Ascending aorta (tissue), 2 donors: ENCODE results near the gene GATM. TPM values are rescaled to one million over a fixed set of nuclear protein-coding genes. Genes with fewer than 3 reads are reported as not detected.

Source experiments
- DNase-seq, 2 donors: peaks; one replicate each; pipeline ENCODE4 v3.0.0-alpha.2; 2019; ENCODE audit warnings: low spot score in 2 of 2
- H3K27ac ChIP-seq, 2 donors: fragments of 200-600 bp; sonication (generic); one replicate each; pipeline ENCODE4 v1.5.1; 2016 to 2017; ENCODE audit warnings: mild to moderate bottlenecking in 1 of 2
- H3K27me3 ChIP-seq: fragments of 200-600 bp; sonication (generic); one replicate; pipeline ENCODE4 v1.5.1; 2017
- H3K36me3 ChIP-seq, 2 donors: fragments of 200-600 bp; sonication (generic); one replicate each; pipeline ENCODE4 v1.5.1; 2016
- H3K4me1 ChIP-seq, 2 donors: fragments of 200-600 bp; sonication (generic); one replicate each; pipeline ENCODE4 v1.5.1; 2016 to 2017; ENCODE audit warnings: mild to moderate bottlenecking in 1 of 2
- H3K4me3 ChIP-seq, 2 donors: fragments of 200-600 bp; sonication (generic); one replicate each; pipeline ENCODE4 v1.5.1; 2016 to 2017; ENCODE audit warnings: mild to moderate bottlenecking in 1 of 2
- H3K9me3 ChIP-seq, 2 donors: fragments of 200-600 bp; sonication (generic); one replicate each; pipeline ENCODE4 v1.5.1; 2016
- CTCF ChIP-seq, 3 experiments: fragments of 200-600 bp in 2 of 3; fragments of 450-650 bp in 1 of 3; sonication (generic) in 2 of 3; IDR thresholded peaks; one replicate each; pipeline ENCODE4 v1.5.1; 2016 to 2019; ENCODE audit warnings: antibody characterized with exemption in 3 of 3, mild to moderate bottlenecking in 1 of 3, moderate library complexity in 1 of 3
- intact Hi-C: fragments of 100-400 bp; cut with DNase I; formaldehyde crosslinking; loops from one replicate; pipeline ENCODE4 v1.15.1; 2023
- total RNA-seq: library from RNA; depleted of rRNA; stranded (reverse); fragments of >200 nt; gene quantifications from one replicate; pipeline ENCODE4 v1.1.0, GENCODE V29; 2016

Gene GATM
- total RNA-seq, 1 donor from 2014 or later: 6.1 TPM

GRCh38 chr15:45401665-45402161, 23.4 kb upstream of the GATM start:
- H3K27ac ChIP-seq: peak overlapping the region; percentile 85 to 92
- H3K36me3 ChIP-seq: peaks cover 8 to 10% of the 10 kb centered on the region in 2 donors
- H3K27me3 ChIP-seq: no peaks in the 10 kb centered on the region
- H3K4me3 ChIP-seq: peak overlapping the region; percentile 92 to 94
- intact Hi-C loops: loop anchor here (1.0 to 10.0 kb wide), 6 partner anchors 23 to 1114 kb away; partner anchors contain the start of genes GATM and GOLM2
- no peaks in the 10 kb centered on the region for H3K9me3 ChIP-seq
- no peak for DNase-seq
- H3K4me1 ChIP-seq: peaks cover 3 to 18% of the 10 kb centered on the region in 2 donors
- TF ChIP-seq CTCF (IDR thresholded peaks at IDR 0.05): no peak

GRCh38 chr15:45399381-45400212, 21.3 kb upstream of the GATM start:
- Histone ChIP-seq H3K4me3 (no peak overlapping the region), H3K4me1 (peaks cover 0 to 14% of the 10 kb centered on the region in 2 donors), H3K27me3 (no peaks in the 10 kb centered on the region), H3K9me3 (no peaks in the 10 kb centered on the region), H3K27ac (no peak overlapping the region), H3K36me3 (no peaks in the 10 kb centered on the region)
- peak; percentile 52 to 70 (median 53) for TF ChIP-seq CTCF (IDR thresholded peaks at IDR 0.05)
- no peak for DNase-seq
- intact Hi-C loops: loop anchor here (1.0 to 10.0 kb wide), 5 partner anchors 55 to 1112 kb away; partner anchors contain the start of gene GOLM2

- Histone ChIP-seq H3K27ac (no peak overlapping the region), H3K9me3 (no peaks in the 10 kb centered on the region), H3K4me1 (peaks cover 0 to 2% of the 10 kb centered on the region in 2 donors), H3K27me3 (no peaks in the 10 kb centered on the region), H3K36me3 (no peaks in the 10 kb centered on the region), H3K4me3 (no peak overlapping the region)
- no peak for DNase-seq
- no peak for TF ChIP-seq CTCF (IDR thresholded peaks at IDR 0.05)
- intact Hi-C loops: no loop called here
These were observed 18.8 kb upstream of the GATM start for GRCh38 chr15:45397116-45397665.

GRCh38 chr15:45395943-45396342, 17.6 kb upstream of the GATM start:
- DNase-seq: no peak
- H3K27ac ChIP-seq: no peak overlapping the region
- H3K36me3 ChIP-seq: no peaks in the 10 kb centered on the region
- H3K4me3 ChIP-seq: no peak overlapping the region
- TF ChIP-seq CTCF (IDR thresholded peaks at IDR 0.05): no peak
- no peaks in the 10 kb centered on the region for H3K4me1 ChIP-seq
- no peaks in the 10 kb centered on the region for H3K27me3 ChIP-seq
- H3K9me3 ChIP-seq: no peaks in the 10 kb centered on the region
- intact Hi-C loops: no loop called here

DNA sequence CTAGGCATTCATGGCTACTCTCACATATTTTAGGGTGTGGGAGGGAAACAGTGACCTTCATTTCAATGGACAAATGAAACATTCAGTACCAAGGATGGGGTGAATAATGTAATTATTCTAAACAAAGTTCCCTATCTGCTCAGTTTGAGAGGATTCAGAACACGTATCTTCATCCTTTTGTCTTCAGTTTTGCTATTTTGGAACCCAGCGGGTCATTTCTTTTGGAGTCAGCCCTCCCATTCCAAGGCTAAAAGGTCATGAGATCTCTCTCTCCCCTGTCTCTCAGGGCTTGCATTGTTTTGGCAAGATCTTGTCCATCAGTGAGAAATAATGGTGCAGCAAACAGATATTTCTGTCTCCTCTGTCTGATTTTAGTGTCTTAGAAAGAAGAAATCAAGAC, 16.3 kb upstream of the GATM start:
- Histone ChIP-seq H3K27ac (no peak overlapping the region), H3K27me3 (no peaks in the 10 kb centered on the region), H3K4me1 (no peaks in the 10 kb centered on the region), H3K9me3 (no peaks in the 10 kb centered on the region), H3K36me3 (no peaks in the 10 kb centered on the region), H3K4me3 (no peak overlapping the region)
- DNase-seq: no peak
- intact Hi-C loops: no loop called here
- TF ChIP-seq CTCF (IDR thresholded peaks at IDR 0.05): no peak
